ENCODE data around the gene PALS2.

Gene PALS2

DNA sequence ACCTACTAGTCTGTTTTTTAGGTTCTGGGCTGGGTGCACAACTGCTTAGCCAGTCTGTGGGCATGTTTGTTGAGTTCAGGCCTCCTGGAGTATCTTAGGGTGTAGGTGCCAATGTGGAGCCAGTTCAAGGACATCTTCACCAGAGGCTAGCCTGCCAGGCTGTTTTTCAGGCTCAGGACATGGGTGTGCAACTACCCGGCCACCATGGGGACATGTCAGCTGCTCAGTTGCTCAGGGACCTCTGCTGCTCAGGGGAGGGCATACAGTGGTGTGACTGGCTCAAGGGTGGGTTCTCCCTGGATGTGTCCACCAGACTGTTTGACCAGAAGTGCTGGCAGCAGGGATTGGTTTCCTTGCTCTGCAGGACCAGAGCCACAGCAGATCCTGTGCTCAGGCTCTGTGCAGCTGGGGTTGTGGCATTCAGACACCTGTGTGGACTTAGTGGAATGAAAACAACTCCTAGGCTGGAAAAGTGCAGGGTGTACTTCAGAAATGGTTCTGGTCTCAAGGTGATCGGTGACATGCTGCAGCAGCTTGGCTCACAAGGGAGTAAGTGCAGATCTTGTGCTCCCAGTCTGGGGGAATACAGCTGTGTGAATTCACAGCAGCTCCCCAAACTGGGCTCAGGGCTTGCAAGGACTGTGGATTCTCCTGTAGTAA is 44.8 kb downstream of the PALS2 start:
- no peak for TF ChIP-seq POLR2AphosphoS5 (IDR thresholded peaks at IDR 0.05; ENCODE audit: low read depth, low read length)
- no peak for TF ChIP-seq SIN3A (IDR thresholded peaks at IDR 0.05; ENCODE audit: borderline replicate concordance, insufficient read depth, low read length)
- TF ChIP-seq TAF1 (IDR thresholded peaks at IDR 0.05; ENCODE audit: borderline replicate concordance, insufficient read depth, low read length): no peak
- no peak for TF ChIP-seq FOXP2 (optimal IDR thresholded peaks at IDR 0.05; ENCODE audit: borderline replicate concordance, extremely low read depth, extremely low read length, insufficient read depth)
- TF ChIP-seq, protein P1, sequence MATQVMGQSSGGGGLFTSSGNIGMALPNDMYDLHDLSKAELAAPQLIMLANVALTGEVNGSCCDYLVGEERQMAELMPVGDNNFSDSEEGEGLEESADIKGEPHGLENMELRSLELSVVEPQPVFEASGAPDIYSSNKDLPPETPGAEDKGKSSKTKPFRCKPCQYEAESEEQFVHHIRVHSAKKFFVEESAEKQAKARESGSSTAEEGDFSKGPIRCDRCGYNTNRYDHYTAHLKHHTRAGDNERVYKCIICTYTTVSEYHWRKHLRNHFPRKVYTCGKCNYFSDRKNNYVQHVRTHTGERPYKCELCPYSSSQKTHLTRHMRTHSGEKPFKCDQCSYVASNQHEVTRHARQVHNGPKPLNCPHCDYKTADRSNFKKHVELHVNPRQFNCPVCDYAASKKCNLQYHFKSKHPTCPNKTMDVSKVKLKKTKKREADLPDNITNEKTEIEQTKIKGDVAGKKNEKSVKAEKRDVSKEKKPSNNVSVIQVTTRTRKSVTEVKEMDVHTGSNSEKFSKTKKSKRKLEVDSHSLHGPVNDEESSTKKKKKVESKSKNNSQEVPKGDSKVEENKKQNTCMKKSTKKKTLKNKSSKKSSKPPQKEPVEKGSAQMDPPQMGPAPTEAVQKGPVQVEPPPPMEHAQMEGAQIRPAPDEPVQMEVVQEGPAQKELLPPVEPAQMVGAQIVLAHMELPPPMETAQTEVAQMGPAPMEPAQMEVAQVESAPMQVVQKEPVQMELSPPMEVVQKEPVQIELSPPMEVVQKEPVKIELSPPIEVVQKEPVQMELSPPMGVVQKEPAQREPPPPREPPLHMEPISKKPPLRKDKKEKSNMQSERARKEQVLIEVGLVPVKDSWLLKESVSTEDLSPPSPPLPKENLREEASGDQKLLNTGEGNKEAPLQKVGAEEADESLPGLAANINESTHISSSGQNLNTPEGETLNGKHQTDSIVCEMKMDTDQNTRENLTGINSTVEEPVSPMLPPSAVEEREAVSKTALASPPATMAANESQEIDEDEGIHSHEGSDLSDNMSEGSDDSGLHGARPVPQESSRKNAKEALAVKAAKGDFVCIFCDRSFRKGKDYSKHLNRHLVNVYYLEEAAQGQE (IDR thresholded peaks at IDR 0.05; ENCODE audit: insufficient read depth in 1 of 2, low read depth in 2 of 2, low read length in 2 of 2): no peak

GRCh38 chr7:24619978-24620377 is 46.7 kb downstream of the PALS2 start:
- no peak for TF ChIP-seq FOXP2 (optimal IDR thresholded peaks at IDR 0.05; ENCODE audit: borderline replicate concordance, extremely low read depth, extremely low read length, insufficient read depth)

DNA sequence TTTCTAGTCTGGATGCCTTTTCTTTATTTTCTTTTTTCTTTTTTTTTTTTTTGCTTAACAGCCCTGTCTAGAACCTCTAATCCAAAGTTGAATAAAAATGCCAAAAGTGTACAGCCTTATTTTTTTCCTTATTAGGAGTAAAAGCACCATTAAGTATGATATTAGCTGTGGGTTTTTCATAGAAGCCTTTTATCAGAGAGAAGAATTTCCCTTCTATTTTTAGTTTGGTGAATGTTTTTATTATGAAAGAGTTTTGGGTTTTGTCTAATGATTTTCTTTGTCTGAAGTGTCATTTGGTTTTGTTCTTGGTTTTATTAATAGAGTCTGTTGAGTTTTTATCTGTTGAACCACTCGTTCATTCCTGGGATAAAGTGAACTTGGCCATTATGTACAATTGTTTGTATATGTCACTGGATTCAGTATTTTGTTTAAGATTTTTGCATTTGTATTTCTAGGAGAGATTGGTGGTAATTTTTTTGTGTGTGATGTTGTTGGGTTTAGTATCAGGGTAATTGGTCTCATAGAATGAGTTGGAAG is 49.5 kb downstream of the PALS2 start:
- TF ChIP-seq TAF1 (IDR thresholded peaks at IDR 0.05; ENCODE audit: borderline replicate concordance, insufficient read depth, low read length): no peak
- TF ChIP-seq, protein P1 (IDR thresholded peaks at IDR 0.05; ENCODE audit: insufficient read depth in 1 of 2, low read depth in 2 of 2, low read length in 2 of 2): no peak
- TF ChIP-seq FOXP2 (optimal IDR thresholded peaks at IDR 0.05; ENCODE audit: borderline replicate concordance, extremely low read depth, extremely low read length, insufficient read depth): no peak
- no peak for TF ChIP-seq POLR2AphosphoS5 (IDR thresholded peaks at IDR 0.05; ENCODE audit: low read depth, low read length)
- no peak for TF ChIP-seq SIN3A (IDR thresholded peaks at IDR 0.05; ENCODE audit: borderline replicate concordance, insufficient read depth, low read length)
